ENCODE results near the gene PAFAH2.

The PAFAH2 gene

GRCh38 chr1:25922971-25923552 is 74.8 kb downstream of the PAFAH2 start:
- peak overlapping the region; percentile 57 for H3K4me3 ChIP-seq (ENCODE audit: low read depth, low read length)
- H3K27ac ChIP-seq (ENCODE audit: low read depth, low read length) = no peak overlapping the region; the same call in 1 of the 2 replicates
- no peaks in the 10 kb centered on the region; the same call in 1 of the 2 replicates for H3K27me3 ChIP-seq (ENCODE audit: control insufficient read depth, insufficient read depth, low read length)
- no peaks in the 10 kb centered on the region for H3K36me3 ChIP-seq (ENCODE audit: control insufficient read depth, insufficient read depth, low read length)
- H3K9ac ChIP-seq (ENCODE audit: low read length) = peak overlapping the region; percentile 36
- peaks cover 23% of the 10 kb centered on the region for H3K4me1 ChIP-seq (ENCODE audit: control insufficient read depth, insufficient read depth, low read length)
- H3K9me3 ChIP-seq (ENCODE audit: control insufficient read depth, insufficient read depth, low read depth, low read length) = no peaks in the 10 kb centered on the region

DNA sequence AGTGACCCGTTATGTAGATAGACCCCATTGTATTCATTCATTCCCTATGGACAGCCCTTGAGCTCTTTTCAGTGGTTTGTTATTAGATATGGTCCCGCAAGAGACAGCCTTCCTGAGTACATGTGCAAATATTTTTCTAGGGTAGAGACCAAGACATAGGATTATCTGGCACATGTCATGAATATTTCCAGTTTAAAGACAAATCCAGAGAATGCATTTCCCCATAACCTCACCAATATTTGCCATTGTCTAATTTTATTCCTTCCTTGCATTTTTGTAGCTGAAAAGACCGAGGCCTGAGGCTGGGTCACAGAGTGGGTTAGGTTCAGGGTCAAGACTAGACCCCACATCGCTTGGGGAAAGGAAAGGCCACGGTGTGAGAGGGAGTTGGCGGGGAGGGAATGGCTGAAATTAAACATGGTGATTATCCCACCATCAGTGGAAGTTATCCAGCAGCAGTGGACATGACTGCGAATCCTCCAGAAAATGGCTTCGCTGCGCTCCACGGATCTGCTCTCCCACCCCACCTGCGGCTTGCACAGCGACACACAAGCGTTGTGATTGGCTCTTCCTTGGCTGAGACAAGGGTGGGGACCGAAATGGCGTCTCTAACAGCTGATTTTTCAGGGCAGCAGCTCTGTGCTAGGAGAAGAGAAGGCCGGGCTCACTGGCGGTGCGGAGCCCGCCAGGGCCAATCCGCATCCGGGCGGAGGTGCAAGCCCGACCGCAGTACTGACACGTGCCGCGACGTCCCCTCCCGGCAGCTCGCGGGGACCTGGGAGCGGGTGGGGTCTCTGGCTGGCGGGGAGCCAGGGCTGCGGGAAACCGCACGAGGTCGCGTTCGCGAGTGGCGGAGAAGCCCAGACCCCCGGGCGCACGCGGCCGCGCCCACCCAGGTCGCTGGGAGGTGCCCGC is 75.5 kb downstream of the PAFAH2 start:
- H3K27ac ChIP-seq (ENCODE audit: low read depth, low read length) = no peak overlapping the region; the same call in 1 of the 2 replicates

GRCh38 chr1:25918615-25919014 is 79.2 kb downstream of the PAFAH2 start:
- Histone ChIP-seq H3K9ac (ENCODE audit: low read length) (no peak overlapping the region), H3K4me1 (ENCODE audit: control insufficient read depth, insufficient read depth, low read length) (peaks cover 18% of the 10 kb centered on the region), H3K27ac (ENCODE audit: low read depth, low read length) (no peak overlapping the region), H3K9me3 (ENCODE audit: control insufficient read depth, insufficient read depth, low read depth, low read length) (no peaks in the 10 kb centered on the region; the same call in 1 of the 2 replicates), H3K27me3 (ENCODE audit: control insufficient read depth, insufficient read depth, low read length) (no peaks in the 10 kb centered on the region; the same call in 1 of the 2 replicates), H3K4me3 (ENCODE audit: low read depth, low read length) (no peak overlapping the region), H3K36me3 (ENCODE audit: control insufficient read depth, insufficient read depth, low read length) (no peaks in the 10 kb centered on the region)

More for the DNA sequence above, 75.5 kb downstream of the PAFAH2 start:
- H3K9ac ChIP-seq (ENCODE audit: low read length) = peak overlapping the region; percentile 36
- H3K27me3 ChIP-seq (ENCODE audit: control insufficient read depth, insufficient read depth, low read length) = no peaks in the 10 kb centered on the region; the same call in 1 of the 2 replicates
- H3K4me3 ChIP-seq (ENCODE audit: low read depth, low read length) = peak overlapping the region; percentile 57
- peaks cover 25% of the 10 kb centered on the region for H3K4me1 ChIP-seq (ENCODE audit: control insufficient read depth, insufficient read depth, low read length)
- H3K9me3 ChIP-seq (ENCODE audit: control insufficient read depth, insufficient read depth, low read depth, low read length) = no peaks in the 10 kb centered on the region
- no peaks in the 10 kb centered on the region for H3K36me3 ChIP-seq (ENCODE audit: control insufficient read depth, insufficient read depth, low read length)

- Histone ChIP-seq H3K4me3 (ENCODE audit: low read depth, low read length) (no peak overlapping the region), H3K4me1 (ENCODE audit: control insufficient read depth, insufficient read depth, low read length) (peaks cover 18% of the 10 kb centered on the region), H3K36me3 (ENCODE audit: control insufficient read depth, insufficient read depth, low read length) (no peaks in the 10 kb centered on the region), H3K9ac (ENCODE audit: low read length) (no peak overlapping the region), H3K27me3 (ENCODE audit: control insufficient read depth, insufficient read depth, low read length) (no peaks in the 10 kb centered on the region; the same call in 1 of the 2 replicates), H3K27ac (ENCODE audit: low read depth, low read length) (no peak overlapping the region), H3K9me3 (ENCODE audit: control insufficient read depth, insufficient read depth, low read depth, low read length) (no peaks in the 10 kb centered on the region; the same call in 1 of the 2 replicates)
These were observed 79.9 kb downstream of the PAFAH2 start for GRCh38 chr1:25917996-25918395.

DNA sequence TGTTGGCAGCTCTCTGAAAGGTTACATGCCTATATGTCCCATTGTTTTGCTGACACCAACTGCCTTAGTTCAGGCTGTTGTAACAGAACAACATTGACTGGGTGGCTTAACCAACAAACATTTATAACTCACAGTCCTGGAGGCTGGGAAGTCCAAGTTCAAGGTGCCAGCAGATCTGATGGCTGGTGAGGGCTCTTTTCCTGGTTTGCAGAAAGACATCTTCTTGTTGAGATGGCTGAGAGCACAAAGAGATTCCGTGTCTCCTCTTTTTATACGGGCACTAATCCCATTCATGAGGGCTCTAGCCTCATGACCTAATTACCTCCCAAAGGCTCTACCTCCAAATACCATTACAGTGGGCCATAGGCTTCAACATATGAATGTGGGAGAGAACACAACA is 81.4 kb downstream of the PAFAH2 start:
- Histone ChIP-seq H3K36me3 (ENCODE audit: control insufficient read depth, insufficient read depth, low read length) (no peaks in the 10 kb centered on the region), H3K27ac (ENCODE audit: low read depth, low read length) (no peak overlapping the region), H3K27me3 (ENCODE audit: control insufficient read depth, insufficient read depth, low read length) (no peaks in the 10 kb centered on the region), H3K4me1 (ENCODE audit: control insufficient read depth, insufficient read depth, low read length) (peaks cover 9% of the 10 kb centered on the region), H3K9me3 (ENCODE audit: control insufficient read depth, insufficient read depth, low read depth, low read length) (no peaks in the 10 kb centered on the region; the same call in 1 of the 2 replicates), H3K9ac (ENCODE audit: low read length) (no peak overlapping the region), H3K4me3 (ENCODE audit: low read depth, low read length) (no peak overlapping the region)

DNA sequence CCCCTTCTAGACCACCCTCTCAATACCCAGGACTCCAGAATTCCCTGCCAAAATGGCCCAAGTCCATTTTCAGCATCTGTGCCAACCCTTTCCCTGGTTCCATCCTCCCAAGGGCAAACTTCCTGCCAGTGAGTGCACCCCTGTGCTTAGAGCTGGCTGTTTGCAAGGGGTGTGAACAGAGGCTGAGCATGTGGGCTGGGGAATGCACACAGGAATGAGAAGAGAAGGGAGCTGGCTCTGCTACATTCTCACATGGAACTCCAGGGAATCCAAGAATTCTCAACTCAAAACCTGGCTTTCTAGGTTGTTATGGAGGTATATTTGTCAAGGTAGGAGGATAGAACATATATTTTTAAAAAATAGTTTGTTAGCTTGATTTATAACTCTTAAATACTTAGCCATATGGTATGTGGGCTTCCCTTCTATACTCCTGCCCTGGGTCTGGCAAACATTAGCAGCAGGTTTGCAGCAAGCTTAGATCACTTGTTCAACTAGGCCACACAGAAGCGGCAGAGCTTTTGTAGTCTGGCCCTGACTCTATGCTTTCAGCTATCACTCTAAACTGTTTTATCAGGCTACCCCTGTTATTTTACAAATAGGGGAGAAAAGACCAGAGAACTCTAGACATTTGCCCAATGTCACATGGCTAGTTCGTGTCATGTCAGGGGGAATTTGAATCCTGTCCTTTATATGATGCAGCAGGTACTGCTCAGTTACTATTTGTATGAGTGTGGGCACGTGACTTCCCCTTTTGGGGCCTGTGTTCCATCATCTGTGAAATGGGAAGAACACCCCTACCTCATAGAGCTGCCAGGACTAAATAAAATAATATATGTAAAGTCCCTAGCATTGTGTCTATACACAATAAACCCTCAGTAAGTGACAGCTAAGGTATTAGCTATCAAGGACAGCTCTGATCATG is 83.5 kb downstream of the PAFAH2 start:
- Histone ChIP-seq H3K4me1 (ENCODE audit: control insufficient read depth, insufficient read depth, low read length) (peaks cover 9% of the 10 kb centered on the region), H3K36me3 (ENCODE audit: control insufficient read depth, insufficient read depth, low read length) (no peaks in the 10 kb centered on the region), H3K27ac (ENCODE audit: low read depth, low read length) (no peak overlapping the region), H3K27me3 (ENCODE audit: control insufficient read depth, insufficient read depth, low read length) (no peaks in the 10 kb centered on the region), H3K9ac (ENCODE audit: low read length) (no peak overlapping the region), H3K9me3 (ENCODE audit: control insufficient read depth, insufficient read depth, low read depth, low read length) (no peaks in the 10 kb centered on the region; the same call in 1 of the 2 replicates), H3K4me3 (ENCODE audit: low read depth, low read length) (no peak overlapping the region)

GRCh38 chr1:25913206-25913605 is 84.7 kb downstream of the PAFAH2 start:
- H3K4me3 ChIP-seq (ENCODE audit: low read depth, low read length) = no peak overlapping the region
- H3K27ac ChIP-seq (ENCODE audit: low read depth, low read length) = no peak overlapping the region
- no peaks in the 10 kb centered on the region; the same call in 1 of the 2 replicates for H3K9me3 ChIP-seq (ENCODE audit: control insufficient read depth, insufficient read depth, low read depth, low read length)
- H3K9ac ChIP-seq (ENCODE audit: low read length) = no peak overlapping the region
- no peaks in the 10 kb centered on the region for H3K27me3 ChIP-seq (ENCODE audit: control insufficient read depth, insufficient read depth, low read length)
- peaks cover 6% of the 10 kb centered on the region for H3K4me1 ChIP-seq (ENCODE audit: control insufficient read depth, insufficient read depth, low read length)
- no peaks in the 10 kb centered on the region for H3K36me3 ChIP-seq (ENCODE audit: control insufficient read depth, insufficient read depth, low read length)

GRCh38 chr1:25912076-25912831 is 85.6 kb downstream of the PAFAH2 start:
- Histone ChIP-seq H3K27me3 (ENCODE audit: control insufficient read depth, insufficient read depth, low read length) (no peaks in the 10 kb centered on the region), H3K27ac (ENCODE audit: low read depth, low read length) (no peak overlapping the region), H3K4me1 (ENCODE audit: control insufficient read depth, insufficient read depth, low read length) (peaks cover 2% of the 10 kb centered on the region), H3K36me3 (ENCODE audit: control insufficient read depth, insufficient read depth, low read length) (no peaks in the 10 kb centered on the region), H3K9me3 (ENCODE audit: control insufficient read depth, insufficient read depth, low read depth, low read length) (no peaks in the 10 kb centered on the region; the same call in 1 of the 2 replicates), H3K9ac (ENCODE audit: low read length) (no peak overlapping the region), H3K4me3 (ENCODE audit: low read depth, low read length) (no peak overlapping the region)

DNA sequence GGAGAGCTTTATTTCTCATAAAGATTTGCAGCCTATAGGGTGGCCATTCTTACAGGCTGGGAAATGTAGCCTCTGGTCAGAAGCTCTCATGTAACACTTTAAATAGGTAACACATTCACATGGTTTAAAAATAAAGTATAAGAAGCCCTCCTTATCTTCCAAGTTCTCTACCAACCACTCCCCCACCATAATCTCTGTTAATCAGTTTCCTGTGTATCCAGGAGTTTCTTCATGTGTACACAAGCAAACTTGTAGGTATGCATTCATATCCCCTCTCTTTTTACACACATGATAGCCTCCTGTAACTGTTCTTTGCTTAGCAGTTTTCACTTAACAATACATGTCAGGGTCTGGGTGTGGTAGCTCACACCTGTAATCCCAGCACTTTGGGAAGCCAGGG is 86.7 kb downstream of the PAFAH2 start:
- H3K4me1 ChIP-seq (ENCODE audit: control insufficient read depth, insufficient read depth, low read length) = peaks cover 8% of the 10 kb centered on the region
- no peaks in the 10 kb centered on the region for H3K36me3 ChIP-seq (ENCODE audit: control insufficient read depth, insufficient read depth, low read length)
- no peak overlapping the region for H3K27ac ChIP-seq (ENCODE audit: low read depth, low read length)
- H3K27me3 ChIP-seq (ENCODE audit: control insufficient read depth, insufficient read depth, low read length) = no peaks in the 10 kb centered on the region
- no peak overlapping the region for H3K9ac ChIP-seq (ENCODE audit: low read length)
- H3K4me3 ChIP-seq (ENCODE audit: low read depth, low read length) = no peak overlapping the region
- no peaks in the 10 kb centered on the region for H3K9me3 ChIP-seq (ENCODE audit: control insufficient read depth, insufficient read depth, low read depth, low read length)
